HTR-8/SVneo (cell line): ENCODE data around the gene HYAL2.

Experiments used
- DNase-seq: peaks from one replicate; pipeline ENCODE4 v3.0.0; 2011; ENCODE audit warnings: low spot score, mixed read lengths; ENCODE audit not compliant: insufficient read length
- FAIRE-seq: peaks from 2 replicates; lab custom pipeline; 2011; peaks lifted over from hg19 to GRCh38; lab: Jason Lieb, UNC

HYAL2 gene

GRCh38 chr3:50333744-50334328 lies 11.3 kb upstream of the HYAL2 start:
- no peak for DNase-seq
- no peak for FAIRE-seq

GRCh38 chr3:50331364-50331907 lies 8.9 kb upstream of the HYAL2 start:
- DNase-seq (no peak), FAIRE-seq (no peak)

DNA sequence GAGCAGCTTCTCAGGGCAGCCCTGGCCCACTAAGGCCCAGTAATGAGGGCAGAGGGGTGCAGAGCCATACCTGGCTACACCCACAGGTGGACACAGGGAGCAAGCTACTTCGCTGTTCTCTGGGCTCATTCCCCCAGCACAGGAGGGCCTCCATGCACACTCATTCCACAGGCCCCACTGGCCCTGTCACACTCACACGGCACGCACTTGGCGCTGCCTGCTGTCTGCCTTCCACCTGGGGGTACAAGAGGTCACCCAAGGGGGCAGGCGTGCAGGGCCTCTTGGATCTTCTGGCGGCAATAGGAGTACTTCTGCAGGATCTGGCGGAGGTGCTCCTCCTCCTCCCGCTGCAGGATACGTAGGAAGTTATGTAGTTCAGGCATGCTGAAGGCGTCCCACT lies 7.8 kb upstream of the HYAL2 start:
- FAIRE-seq (no peak), DNase-seq (no peak)

DNA sequence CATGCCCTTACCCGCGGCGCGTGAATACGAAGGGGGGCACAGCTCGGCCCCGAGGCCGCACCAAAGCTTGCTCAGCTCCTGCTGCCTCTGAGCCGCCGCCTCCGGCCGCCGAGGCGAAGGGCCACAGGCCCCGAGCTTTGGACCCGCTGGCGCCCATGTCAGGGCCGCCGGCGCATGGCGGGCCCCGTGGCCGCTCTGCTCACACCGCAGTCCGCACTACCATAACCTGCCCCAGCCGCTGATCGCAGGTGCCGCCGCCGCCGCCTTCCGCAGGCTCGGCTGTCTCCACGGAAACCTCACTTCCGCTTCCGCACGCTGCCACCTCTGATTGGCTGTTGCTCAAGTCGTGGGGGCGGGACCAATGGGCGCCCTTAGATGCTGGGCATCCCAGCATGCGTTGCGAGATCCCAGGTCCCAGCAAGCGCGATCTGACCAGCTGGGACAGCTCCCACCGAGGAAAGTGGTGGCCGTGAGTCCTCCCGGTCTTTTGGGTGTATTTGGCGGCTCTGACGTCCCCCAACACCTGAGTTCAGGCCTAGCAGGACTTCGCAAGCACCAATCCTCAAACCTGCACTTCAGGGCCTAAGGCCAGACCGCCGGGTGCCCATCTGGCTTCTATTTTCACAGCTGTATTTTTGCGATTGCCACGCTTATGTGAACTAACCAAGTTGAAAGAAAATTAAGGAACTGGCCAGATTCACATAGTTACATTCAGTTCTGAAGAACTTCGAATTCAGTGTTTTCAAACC lies 5.6 kb upstream of the HYAL2 start, which contains the start of gene TUSC2:
Gene TUSC2, minus strand, starts transcription at position 281 of the 749 bp plus-strand sequence. Its CDS starts 124 bp downstream, at position 157.
- DNase-seq = peak; percentile 96
- FAIRE-seq = peak; percentile 98

GRCh38 chr3:50327129-50327528 lies 4.6 kb upstream of the HYAL2 start:
- DNase-seq (no peak), FAIRE-seq (no peak)

DNA sequence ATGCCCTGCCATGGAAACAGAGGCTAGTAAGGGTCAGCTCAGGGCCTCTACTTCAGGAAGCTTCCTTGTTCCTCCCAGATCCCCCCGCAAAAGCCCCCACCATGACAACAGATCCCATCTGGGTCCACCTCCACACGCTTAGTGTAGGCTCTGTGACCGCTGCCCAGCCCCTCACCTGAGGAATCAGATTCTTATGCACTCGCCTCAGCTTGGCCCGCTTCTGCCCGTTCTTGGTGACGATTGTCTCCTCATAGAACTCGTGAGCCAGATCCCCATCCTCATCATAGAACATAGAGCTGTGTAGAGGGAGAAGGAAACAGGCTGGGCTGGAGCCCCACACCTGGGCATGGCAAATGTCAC lies 3.6 kb upstream of the HYAL2 start:
- no peak for DNase-seq
- no peak for FAIRE-seq

- FAIRE-seq (no peak), DNase-seq (no peak)
Observed at GRCh38 chr3:50325497-50326181, 3.1 kb upstream of the HYAL2 start.

DNA sequence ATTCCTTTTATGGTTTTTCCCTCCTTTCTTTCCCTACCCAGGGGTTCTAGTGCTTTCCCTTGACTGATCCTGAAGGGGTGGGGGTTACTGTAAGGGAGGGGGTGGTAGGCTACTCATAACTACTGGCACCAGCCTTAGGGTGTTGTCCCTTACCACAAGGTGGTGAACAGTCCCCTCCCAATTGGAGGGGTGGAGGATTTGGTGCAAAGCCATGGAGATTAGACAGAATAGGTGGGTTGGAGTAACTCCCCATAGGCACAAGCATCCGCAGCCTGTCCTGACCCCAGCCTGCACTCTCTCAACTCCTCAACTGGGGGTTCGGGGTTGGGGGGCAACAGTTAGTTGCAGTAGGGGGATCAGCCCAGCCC lies 2.6 kb upstream of the HYAL2 start:
- no peak for FAIRE-seq

GRCh38 chr3:50324351-50325112 lies 2.0 kb upstream of the HYAL2 start:
- no peak for DNase-seq
- FAIRE-seq = peak; percentile 86

More for the DNA sequence above, 2.6 kb upstream of the HYAL2 start:
- no peak for DNase-seq

- FAIRE-seq (no peak), DNase-seq (no peak)
Observed at GRCh38 chr3:50323614-50324199, 1.2 kb upstream of the HYAL2 start.

GRCh38 chr3:50323092-50323600 lies 601 bp upstream of the HYAL2 start:
- DNase-seq = no peak
- no peak for FAIRE-seq

DNA sequence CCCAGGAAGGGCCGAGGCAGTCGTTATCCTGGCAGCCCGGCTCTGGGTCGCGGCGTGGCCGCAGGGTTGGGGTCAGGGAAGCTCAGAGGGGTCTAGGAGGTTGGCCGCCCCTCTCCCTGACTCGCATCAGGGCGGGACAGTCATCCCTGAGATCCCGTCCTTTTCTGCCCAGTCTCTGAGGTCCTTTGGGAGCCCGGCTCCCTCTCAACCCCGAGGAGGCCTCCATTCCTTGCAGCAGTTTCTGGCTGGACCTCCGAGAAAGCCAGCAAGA lies 495 bp downstream of the HYAL2 start:
- FAIRE-seq (no peak), DNase-seq (no peak)

DNA sequence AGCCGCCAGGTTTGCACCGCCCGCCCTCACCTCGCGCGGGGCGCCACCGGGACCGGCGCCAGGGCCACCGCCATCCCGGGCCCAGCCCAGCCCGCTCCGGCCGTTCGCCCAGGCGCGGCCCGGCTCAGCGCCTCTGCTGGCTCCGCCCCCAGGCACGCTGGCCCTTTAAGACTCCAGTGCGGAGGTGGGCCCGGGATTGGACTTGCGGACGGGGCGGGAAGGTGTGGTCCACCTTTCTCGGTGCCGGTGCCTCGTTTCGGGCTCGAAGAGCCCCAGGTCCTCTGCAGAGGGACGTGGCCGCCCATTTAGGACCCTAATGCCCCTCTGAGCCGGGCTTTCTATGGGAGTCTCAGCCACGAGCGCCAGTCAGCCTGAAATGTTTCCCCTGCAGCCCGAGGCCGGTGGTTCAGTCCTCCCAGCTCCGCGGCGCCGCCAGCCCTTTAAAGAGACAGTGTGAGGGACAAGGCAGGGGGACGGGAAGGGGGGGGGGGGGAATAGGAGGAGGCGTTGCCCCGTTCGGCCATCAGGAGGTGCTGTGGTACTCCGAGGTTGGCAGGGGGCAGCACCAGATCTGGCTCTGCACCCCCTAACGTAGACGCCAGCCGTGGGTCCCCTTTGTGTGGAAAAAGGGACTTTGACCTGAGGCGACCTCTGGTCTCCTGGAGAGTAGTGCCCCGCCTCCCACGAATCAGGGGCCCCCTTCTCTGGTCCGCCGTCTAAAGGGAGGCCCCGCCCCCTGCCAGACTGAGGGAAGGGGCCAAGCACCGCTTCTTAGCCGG lies 1.0 kb downstream of the HYAL2 start:
- peak; percentile 94 for DNase-seq
- peak; percentile 98 for FAIRE-seq

- DNase-seq (no peak), FAIRE-seq (no peak)
Observed at GRCh38 chr3:50320853-50321335, 1.7 kb downstream of the HYAL2 start.

DNA sequence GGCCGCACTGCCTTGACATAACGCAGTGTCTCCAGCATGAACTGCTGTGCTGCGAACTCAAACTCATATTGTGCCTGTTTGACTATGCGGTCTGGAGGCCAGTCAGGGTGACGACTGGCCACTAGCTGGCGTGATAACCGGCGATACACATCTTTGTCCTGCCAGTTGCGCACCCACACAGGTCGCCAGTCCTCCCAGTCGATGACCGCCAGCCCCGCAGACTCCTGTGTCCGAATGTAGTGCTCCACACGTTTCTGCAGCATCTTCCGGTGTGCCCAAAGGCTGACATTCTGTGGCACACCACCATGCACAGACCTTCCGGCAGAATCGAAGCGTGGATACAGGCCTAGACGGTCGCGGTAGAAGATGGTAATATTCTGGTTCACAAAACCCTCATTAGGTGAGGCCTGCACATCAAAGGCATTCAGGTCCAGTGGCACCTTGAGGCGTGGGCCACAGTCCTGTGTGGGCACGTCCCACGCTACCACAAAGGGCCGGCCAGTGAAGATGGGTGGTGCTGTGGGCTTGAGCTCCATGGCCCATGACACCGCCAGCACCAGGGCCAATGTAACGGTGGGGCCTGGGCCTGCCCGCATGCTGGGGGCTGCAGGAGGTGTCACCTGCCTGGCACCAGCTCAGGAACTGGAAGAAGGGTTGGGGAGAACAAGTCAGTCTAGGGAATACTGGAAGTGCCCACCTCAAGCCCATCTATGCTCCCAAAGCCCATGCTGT lies 2.5 kb downstream of the HYAL2 start:
- no peak for DNase-seq
- FAIRE-seq = peak; percentile 70

DNA sequence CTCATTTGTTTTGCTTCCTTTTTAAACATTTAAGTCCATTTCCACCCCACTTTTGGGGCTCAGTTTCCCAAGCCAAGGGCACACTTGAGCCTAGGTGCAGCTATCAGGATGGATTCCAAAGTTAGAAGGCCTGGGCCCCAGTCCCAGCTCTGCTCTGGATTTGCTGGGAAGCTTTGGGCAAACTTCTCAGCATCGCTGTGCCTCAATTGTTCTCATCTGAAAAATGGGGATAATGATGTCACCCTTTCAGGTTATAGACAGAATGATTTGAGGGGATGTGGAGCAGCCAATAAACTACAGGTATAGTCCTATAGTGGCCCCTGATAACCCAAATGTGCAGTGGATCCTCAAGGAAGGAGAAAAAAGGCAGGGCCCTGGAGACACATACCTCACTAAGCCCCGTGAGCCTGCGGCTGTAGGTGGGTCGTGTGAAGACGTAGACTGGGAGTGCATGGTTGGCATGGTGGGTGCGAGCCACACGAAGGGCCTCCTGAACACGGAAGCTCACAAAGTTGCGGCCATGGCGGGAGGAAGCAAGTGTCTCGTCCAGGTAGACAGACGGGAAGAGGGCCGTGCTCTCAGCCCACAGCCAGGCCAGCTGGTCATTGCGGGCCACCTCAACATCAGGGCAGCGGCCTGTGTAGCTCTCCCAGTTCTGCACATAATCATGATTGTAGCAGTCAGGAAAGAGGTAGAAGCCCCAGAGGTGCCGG lies 3.2 kb downstream of the HYAL2 start:
- DNase-seq (no peak), FAIRE-seq (no peak)

DNA sequence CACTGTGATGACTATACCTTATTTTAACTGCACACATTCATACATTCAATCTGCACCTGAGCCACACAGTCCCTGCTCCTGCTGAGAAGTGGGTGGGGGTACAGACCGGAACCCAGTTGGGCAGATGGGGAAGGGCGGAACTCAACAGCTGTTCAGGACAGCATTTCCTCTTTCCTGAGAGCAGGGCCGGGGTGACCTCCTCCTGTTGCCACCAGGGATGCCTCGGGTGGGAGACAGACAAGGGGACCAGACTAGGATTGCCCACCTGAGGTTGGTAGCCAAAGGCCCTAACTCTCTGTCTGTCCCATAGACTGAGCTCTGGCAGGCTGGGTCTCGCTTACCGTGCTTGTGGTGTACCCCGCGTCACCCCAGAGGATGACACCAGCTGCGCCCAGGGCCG lies 3.9 kb downstream of the HYAL2 start:
- no peak for FAIRE-seq
- no peak for DNase-seq

- FAIRE-seq (no peak), DNase-seq (no peak)
Observed at GRCh38 chr3:50318163-50318562, 4.4 kb downstream of the HYAL2 start.
